T1000 (cell line): ENCODE data around the gene ASB8.
"Not testable (repeated sequence)": the region's sequence is repeated elsewhere in the genome, so short reads cannot be mapped to it uniquely, and the experiment has no call there.

Source experiments
- DNase-seq: peaks from one replicate; lab custom pipeline; 2025; ENCODE audit warnings: mixed read lengths; lab: John Stamatoyannopoulos, UW

Gene ASB8

DNA sequence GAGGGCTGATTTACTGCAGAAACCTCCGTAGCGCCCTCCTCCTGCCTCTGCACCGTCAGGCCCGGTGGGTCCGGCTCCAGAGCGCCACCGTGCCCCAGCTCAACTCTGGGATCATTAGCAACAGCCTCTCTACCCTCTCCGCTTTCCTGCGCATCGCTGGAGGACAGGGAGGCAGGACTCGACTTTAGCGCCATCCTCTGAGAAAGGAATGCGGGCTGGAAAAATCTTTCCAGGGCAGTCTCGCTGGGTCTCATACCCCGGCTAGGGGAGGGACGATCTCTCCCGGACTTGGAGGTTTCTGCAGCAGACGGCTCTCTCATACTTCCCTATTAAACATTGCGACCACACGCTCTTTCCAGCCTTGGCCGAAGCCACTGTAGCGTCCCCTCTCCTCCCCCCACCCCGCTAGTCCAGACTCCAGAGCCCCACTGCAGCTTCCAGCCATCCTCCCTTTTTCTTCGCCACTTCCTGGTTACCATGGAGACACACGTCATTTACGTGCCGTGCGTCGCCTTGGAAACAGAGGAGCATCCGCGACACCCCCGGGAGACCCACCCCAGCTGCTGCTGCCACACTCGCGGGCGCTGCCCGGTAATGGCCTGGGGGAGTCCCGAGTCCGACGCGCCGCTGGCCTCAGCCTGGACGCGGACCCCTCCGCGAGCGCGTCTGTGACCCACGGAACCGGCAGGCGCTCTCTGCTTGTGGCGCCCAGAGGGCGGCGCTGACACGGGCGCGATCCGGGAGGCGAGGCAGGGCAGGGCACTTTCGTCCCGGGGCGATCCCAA lies 26.0 kb upstream of the ASB8 start, which contains the start of gene CCDC184:
TSS of gene CCDC184 (plus strand) at position 554 of the 785 bp plus-strand sequence. CDS start 479 bp downstream, outside the sequence.
- DNase-seq = peak; percentile 59

DNA sequence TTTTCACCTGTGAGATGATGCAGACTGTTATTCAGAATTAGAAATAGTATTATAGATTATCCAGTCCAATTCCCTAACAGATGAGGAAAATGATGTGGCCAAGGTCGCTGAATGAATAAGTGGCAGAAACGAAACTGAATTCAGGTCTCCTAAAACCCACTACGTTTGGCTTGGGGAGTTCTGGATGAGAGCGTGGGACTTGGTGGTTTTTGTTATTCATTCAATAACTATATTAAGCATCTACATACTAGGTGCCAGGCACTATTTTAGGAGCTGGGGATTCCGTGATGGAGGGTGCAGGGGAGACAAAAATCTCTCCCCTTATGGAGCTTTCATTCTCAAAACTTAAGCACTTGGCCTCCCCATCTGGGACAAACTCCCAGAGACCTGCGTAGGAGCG lies 25.3 kb upstream of the ASB8 start:
- no peak for DNase-seq

DNA sequence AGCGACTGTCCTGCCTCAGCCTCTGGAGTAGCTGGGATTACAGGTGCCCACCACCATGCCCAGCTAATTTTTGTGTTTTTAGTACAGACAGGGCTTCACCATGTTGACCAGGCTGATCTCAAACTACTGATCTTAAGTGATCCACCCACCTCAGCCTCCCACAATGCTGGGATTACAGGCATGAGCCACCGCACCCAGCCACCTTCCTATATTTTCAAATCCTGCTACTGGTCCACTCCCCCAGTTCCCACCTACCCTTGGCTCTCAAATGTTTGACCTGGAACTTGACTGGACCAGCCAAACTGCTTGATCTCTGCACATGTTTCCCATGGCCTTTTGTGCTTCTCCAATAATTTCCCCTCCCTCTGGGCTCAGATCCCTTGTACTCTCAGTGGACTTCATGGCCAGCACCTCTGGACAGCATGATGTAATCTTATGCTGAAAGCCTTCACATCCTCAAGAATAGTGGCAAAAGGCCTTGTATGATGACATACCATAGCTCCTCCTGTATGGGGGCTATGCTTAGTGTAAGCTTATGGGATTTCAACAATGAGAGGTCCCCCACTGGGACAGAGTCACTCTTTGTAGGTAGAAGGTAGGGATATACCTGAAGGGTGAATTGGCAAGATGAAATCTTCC lies 23.7 kb upstream of the ASB8 start:
- DNase-seq = no peak

DNA sequence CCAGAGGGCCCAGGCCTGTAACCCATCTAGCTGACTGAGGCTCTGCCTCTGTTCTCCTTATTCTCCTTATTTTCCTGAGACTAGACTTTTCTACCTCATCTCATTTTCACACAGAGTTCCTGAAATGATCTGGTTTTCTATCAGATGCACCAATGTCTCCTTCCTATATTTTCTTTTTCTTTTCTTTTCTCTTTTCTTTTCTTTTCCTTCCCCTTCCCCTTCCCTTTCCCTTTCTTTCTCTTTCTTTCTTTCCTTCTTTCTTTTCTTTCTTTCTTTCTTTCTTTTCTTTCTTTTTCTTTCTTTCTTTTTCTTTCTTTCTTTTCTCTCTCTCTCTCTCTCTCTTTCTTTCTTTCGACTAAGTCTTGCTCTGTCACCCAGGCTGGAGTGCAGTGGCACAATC lies 23.1 kb upstream of the ASB8 start:
- no peak for DNase-seq

DNA sequence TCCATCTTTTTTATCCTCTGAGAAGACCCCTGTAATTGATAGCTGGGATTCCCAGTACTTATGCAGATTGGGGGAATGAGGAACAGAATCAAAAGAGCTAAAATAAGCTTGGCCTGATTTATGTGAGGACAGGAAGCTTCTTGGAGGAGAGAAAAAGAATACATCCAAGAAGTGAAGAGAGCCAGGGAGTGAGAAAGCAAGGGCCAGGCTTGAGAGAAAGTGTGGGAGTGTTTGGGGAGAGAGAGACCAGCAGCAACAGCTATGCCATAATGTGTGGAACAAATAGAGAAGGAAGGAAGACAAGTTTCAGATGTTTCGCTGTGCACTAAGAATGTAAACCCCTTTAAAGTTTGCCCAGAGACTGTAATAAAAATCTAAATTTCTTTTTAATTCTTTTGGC lies 22.2 kb upstream of the ASB8 start:
- DNase-seq = no peak

DNA sequence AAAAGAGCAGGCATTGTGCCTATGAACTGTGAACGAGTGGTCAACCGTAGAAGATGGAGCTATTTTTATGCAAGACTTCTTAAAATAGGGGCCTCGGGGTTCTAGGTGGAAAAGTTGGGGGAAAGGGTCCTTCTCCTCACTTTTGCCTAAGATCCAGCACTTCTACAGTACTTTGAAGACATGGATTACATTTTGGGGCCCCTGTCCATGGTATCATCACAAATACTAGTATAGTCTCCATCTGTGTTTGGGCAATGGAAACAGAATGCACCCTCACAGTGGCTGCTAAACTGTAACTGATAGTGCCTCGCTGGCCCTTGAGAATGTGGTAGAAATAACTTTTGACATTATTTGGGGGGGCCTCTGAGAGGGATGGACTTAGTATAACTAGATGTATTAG lies 20.7 kb upstream of the ASB8 start:
- no peak for DNase-seq

DNA sequence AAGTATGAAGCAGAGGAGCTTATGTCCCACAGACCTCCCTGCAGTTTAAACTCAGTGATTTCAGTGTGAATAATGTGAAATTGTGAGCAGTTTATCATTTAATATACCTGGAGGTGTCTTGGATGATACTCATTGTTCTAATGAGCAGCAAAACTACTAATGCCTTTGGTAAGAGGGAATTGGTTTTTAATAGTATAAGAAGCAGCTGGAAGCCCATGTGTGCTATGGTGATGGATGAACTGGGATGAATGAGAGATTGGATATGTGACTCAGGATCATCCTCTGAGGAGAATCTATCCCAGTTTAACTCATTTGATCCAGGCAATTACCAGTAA lies 19.1 kb upstream of the ASB8 start:
- no peak for DNase-seq

DNA sequence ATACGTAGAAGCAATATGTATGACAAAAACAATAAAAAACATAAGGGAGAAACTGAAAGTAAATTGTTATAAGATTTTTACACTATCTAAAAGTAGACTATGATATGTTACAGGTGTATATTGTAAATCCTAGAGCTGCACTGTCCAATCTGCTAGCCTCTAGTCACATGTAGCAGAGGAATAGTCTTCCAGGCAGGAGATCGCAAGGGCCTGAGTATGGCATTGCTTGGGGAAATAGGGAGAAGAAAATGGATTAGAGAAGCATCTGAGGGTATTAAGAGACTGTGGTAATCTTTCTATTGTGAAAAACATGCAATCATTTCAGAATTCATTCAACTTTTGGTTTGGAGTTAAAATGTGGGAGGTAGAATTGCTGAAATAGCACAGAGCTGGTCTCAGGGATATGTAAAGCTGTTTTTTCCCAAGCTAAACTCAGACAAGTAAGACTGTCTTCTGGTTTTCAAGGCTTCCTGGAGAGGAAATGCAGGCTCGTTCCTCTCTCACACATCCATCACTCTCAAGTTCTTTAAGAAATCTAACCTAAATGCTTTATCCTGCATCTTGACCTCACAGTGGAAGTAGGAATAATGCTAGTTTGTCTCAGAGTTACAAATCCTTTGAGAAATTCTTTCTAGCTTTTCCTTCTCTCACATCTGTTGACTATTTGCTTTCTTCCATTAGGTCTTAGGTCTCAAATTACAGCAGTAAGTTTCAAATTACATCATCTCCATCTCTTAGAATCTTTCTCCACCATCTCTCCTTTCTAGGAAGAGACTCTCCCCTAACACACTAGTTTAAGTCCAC lies 18.5 kb upstream of the ASB8 start:
- no peak for DNase-seq

DNA sequence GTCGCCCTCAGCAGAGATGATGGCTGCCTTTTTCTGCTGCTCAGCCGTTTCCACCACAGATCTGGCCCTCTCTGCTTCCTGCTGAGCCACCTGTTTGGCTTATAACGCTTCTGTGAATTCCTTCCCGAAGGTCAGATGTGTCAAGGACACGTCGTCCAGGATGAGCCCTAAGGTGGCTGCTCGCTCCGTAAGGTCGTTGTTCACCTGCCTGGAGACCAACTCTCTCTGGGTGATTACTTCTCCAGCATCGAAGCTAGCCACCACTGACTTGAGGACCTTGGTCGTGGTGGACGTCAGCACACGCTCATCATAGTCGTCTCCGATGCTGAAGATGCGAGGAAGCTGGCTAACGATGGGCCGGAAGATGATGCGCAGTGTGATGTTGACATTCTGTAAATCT lies 11.7 kb upstream of the ASB8 start:
- no peak for DNase-seq

DNA sequence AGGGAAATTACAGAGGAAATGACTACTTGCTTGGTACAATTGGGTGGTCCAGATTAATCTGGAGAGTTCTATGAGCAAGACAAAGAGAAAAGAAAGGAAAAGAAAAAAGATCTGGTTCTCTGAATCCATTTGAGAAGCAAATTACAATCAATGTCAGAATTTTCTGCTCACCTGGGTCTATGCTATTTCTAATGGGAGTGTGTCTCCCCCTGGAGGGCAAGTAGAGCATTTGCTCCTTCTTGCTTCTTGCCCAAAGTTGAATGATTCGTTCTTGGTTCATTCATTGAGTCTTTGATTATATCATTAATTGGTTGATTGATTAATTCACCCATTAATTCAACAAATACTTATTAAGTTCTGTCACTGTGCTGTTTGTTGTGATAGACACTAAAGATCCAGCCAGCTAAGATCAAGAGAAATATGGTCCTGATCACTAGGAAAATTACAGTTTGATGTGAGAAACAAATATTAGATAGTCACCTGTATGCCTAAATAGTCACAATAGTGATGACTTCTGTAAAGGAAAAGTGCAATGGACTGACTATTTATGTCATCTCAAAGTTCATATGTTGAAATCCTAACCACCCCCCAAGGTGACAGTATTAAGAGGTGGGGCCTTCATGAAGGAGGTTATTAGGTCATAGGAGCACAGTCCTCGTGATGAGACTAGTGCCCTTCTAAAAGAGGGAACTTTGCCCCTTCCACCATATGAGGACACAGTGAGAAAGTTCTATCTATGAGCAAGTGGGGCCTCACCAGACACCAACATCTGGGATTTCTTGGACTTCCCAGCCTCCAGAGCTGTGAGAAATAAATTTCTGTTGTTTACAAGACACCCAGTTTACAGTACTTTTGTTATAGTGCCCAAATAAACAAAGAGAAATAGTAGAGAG lies 8.0 kb upstream of the ASB8 start:
- no peak for DNase-seq

DNA sequence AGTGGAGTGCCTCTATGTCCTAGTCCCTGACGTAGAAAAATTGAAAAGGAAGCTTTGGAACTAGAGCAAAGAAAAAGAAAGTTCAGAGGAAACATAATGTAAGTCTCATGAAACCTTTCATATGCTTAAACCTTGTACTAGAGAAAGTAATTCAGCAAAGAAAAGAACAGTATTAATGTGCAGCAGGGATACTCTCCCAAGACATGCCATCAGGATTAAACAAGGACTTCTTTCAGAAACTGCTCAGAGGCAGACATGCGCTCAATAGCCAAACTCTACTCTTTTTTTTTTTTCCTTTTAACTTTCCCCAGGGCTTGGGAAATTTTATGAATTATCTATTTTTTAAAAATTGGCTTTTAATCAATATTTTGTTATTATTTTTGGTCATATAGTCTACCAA lies 7.1 kb upstream of the ASB8 start:
- DNase-seq = no peak

DNA sequence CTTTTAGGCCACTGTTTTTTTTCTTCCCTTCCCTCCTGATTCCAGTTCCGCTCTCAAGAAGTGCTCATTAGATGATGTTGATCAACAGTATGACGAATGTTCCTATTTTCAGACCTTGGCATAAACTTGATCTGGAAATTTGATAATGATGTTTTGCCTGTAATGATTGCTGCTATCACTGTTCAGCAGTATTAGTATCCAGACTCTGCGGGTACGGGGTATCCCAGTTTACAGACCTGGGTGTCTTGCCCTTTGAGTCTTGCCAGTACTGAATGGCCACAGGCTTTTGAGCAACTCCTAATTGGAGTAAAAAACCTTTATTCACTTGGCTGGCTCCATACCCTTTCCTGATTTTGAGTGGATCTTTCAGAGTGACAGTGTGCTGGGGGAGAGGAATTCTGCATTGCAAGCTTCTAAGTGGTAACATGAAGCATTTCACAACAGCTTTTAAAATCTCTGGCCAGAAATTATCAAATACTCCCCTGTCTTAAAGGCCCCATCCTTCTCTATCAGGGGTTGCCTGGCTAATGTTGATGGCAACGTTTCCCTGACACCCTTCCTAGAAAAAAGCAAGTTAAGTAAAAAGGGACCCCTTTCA lies 5.9 kb upstream of the ASB8 start:
- no peak for DNase-seq

DNA sequence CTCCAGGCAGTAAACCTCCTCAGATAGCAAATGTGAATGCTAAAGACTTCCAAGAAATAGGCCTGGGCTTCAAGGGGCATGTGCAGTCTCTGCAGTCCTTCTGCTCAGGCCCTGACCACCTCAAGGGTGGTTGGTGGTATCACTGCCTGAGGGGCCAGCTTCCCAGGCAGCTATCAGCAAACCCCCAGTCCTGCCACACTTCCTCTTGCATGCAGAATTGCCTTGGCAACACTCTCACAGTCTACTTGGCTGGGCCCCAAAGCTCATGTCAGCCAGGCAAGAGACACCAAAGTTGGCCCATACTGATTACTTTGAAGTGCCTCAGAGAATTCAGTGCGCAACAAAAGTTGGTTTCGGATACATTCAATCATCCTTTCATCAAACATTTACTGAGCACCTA lies 3.5 kb upstream of the ASB8 start:
- DNase-seq = no peak

DNA sequence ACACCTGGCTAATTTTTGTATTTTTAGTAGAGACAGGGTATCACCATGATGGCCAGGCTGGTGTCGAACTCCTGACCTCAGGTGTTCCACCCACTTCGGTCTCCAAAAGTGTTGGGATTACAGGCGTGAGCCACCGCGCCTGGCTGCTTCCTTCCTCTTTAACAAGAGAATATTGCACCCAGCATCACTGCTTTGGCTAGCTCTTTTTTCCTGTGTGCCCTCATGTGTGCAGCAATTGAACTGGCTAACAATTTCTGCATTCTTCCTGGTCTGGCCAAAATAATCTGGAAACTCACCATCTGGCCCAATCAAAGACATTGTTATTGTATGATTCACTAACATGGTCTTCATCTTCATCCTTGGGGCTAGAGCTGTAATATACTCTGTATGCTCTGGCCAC lies 2.7 kb upstream of the ASB8 start:
- DNase-seq = no peak

DNA sequence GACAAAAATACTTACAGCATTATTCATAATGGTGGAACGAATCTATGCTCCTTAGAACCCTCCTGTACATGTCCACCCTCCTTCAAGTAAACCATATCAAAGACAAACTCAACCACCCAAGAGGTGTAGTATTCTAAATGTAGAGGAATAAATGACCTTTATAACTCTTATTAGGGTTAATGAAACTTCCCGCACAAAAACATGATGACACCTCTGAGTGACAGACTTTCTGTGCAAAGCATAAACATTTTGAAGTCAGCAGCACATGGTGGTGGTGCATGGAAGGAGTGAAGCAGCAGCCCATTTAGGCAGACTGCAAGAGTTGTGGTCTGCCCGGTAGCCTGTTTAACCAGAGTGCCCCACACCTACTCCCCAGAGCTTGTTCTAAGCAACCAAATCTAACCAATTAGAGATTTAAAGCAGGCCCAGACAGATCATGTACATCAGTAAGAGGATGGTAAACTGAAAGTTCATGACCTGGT lies 615 bp upstream of the ASB8 start:
- no peak for DNase-seq

DNA sequence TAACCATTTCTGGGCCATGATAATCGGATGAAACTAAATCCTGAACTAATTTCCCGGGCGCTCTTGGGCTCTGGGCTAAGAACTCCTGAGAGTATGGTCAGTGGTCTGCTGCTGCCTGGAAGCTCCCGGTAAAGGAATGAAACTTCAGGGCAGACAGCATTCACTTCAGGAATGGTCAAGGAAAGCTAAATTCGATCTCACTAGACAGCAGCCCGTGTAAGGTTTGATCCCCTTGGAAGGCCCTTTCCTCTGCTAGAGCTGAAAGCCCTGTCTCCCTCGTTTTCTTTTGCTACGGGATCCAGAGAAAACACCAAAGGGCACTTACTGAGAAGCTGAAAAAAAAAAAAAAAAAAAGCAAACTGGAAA lies 680 bp downstream of the ASB8 start:
- DNase-seq = no peak

DNA sequence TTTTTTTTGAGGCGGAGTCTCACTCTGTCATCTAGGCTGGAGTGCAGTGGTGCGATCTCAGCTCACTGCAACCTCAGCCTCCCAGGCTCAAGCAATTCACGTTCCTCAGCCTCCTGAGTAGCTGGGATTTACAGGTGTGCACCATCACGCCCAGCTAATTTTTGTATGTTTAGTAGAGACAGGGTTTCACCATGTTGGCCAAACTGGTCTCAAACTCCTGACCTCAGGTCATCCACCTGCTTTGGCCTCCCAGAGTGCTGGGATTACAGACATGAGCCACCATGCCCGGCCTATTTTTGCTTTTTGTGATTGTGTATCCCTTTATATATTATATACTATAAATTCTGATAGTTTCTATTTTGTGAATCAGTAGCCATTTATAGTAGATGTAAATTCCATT lies 1.5 kb downstream of the ASB8 start:
- not testable (repeated sequence) for DNase-seq

DNA sequence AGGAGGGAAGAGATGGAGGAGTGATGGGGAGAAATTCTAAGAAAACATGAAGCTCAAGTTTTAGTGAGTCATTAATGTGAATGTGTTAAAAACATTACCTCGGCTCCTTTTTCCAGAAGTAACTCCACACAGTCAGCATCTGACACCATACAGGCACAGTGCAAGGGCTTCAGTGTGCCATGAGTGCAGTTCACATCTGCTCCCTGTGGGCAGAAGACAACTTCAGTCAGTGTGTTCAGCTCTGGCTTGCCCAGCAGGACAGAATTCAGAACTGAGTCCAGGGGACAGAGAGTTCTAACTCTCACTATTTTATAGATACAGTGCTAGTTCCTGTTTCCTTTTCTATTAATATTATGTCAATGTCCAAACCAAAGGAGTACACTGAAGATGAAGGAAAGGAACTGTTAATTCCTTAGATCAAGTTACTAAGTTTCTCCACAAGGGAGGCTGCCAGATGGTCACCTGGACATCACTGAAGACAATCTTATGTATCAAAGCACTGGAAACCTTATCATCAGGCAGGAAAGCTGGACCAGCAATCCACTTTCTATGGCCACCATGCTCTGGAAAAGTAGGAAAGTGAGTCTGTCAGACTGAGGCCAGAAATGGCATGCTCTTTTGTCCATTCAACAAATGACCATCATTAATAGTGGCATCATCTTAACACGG lies 6.1 kb downstream of the ASB8 start:
- DNase-seq = no peak

DNA sequence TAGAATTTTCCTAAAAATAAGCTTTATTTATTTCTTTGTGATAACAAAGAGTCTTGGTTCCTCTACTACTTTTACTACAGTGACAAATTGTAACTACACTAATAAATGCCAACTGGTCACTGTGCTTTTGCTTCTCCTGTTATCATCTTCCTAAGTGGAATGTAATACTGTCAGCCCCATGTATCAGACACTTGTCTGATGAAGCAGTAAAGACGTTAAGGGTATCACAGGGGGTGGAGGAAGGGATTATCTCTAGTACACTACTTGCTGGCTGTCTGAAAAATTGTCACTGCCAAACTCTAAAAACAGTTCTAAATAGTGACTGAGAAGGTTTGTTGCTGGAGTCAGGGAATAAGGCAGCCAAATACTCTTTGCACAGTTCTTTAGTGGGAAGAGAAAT lies 11.3 kb downstream of the ASB8 start:
- DNase-seq = no peak

DNA sequence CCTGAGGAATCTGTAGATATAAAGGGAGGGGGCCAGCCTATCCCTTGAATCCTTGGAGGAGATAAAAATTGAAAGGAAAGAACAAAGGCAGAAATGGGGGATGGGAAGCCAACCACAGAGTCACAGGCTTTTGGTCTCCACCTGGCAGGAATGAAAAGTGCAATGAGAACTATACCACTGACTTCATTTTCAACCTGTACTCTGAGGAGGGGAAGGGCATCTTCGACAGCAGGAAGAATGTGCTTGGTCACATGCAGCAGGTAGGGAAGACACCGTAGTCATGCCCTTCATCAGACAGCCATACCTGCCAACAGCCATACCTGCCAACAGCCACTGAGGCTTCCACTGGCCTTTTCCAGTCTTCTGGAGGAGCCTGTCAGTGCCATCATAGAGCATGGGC lies 13.4 kb downstream of the ASB8 start:
- DNase-seq = no peak
